AG04449 (cell line): ENCODE data around the gene ERV3-1.
"Not testable (repeated sequence)": the region's sequence is repeated elsewhere in the genome, so short reads cannot be mapped to it uniquely, and the experiment has no call there.

Experiments used
- CTCF ChIA-PET: fragments of 350-600 bp; formaldehyde crosslinking; extraction: SDS; loops from one replicate; lab custom pipeline; 2021; ENCODE audit warnings: antibody characterized with exemption; lab: Yijun Ruan, JAX
- POLR2A ChIA-PET: fragments of 400-600, 350-600 bp; formaldehyde crosslinking; extraction: SDS; loops from one replicate; lab custom pipeline; 2020; ENCODE audit warnings: antibody characterized with exemption, inconsistent platforms; lab: Yijun Ruan, JAX
- DNase-seq: peaks from one replicate; pipeline ENCODE4 v3.0.0-alpha.2; 2010; ENCODE audit warnings: low read depth, low spot score
- H3K4me3 ChIP-seq: 2 replicates; pipeline ENCODE4 v1.5.1; 2011; ENCODE audit warnings: low read depth, mild to moderate bottlenecking, control low read depth, low read length
- TF ChIP-seq, protein P1 (sequence below): IDR thresholded peaks from one replicate; pipeline ENCODE4 v1.5.1; 2011; ENCODE audit warnings: mild to moderate bottlenecking, moderate library complexity, low read length, control low read depth, inconsistent platforms; ENCODE audit not compliant: insufficient read depth; ENCODE audit errors: missing control alignments

ERV3-1 gene

GRCh38 chr7:65006094-65006992 is at the start of gene ERV3-1:
Gene ERV3-1, minus strand, starts transcription at chr7:65006687. Its CDS starts 13,661 bp downstream, at chr7:64993026.
- POLR2A ChIA-PET, result interaction anchor here (0.5 to 1.3 kb wide), 3 partner anchors 32 to 378 kb away, joined by 3 to 9 read pairs (median 9); no protein-coding TSS in a partner anchor
- CTCF ChIA-PET, result interaction anchor here (0.9 kb wide), 1 partner anchor 55 kb away, joined by 3 read pairs; no protein-coding TSS in a partner anchor
- peak within 1 kb of the TSS; percentile 77 for H3K4me3 ChIP-seq
- TF ChIP-seq, protein P1, sequence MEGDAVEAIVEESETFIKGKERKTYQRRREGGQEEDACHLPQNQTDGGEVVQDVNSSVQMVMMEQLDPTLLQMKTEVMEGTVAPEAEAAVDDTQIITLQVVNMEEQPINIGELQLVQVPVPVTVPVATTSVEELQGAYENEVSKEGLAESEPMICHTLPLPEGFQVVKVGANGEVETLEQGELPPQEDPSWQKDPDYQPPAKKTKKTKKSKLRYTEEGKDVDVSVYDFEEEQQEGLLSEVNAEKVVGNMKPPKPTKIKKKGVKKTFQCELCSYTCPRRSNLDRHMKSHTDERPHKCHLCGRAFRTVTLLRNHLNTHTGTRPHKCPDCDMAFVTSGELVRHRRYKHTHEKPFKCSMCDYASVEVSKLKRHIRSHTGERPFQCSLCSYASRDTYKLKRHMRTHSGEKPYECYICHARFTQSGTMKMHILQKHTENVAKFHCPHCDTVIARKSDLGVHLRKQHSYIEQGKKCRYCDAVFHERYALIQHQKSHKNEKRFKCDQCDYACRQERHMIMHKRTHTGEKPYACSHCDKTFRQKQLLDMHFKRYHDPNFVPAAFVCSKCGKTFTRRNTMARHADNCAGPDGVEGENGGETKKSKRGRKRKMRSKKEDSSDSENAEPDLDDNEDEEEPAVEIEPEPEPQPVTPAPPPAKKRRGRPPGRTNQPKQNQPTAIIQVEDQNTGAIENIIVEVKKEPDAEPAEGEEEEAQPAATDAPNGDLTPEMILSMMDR, result no peak
- peak; percentile 69 for DNase-seq

DNA sequence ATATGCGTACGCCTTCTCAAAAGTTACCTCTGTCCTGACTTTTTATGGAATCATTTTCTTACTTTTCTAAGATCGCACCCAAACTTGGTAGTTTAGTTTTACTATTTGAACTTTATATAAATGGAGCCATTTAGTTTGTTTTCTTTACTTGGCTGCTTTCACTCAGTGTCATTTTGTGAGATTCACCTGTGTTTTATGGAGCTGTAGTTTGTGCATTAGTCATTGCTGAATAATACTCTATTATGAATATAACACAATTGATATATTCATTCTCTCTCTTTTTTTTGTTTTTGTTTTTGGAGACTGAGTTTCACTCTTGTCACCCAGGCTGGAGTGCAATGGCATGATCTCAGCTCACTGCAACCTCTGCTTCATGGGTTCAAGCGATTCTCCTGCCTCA is 49.3 kb upstream of the ERV3-1 start:
- H3K4me3 ChIP-seq, CTCF ChIA-PET, POLR2A ChIA-PET, DNase-seq: not testable (repeated sequence)

DNA sequence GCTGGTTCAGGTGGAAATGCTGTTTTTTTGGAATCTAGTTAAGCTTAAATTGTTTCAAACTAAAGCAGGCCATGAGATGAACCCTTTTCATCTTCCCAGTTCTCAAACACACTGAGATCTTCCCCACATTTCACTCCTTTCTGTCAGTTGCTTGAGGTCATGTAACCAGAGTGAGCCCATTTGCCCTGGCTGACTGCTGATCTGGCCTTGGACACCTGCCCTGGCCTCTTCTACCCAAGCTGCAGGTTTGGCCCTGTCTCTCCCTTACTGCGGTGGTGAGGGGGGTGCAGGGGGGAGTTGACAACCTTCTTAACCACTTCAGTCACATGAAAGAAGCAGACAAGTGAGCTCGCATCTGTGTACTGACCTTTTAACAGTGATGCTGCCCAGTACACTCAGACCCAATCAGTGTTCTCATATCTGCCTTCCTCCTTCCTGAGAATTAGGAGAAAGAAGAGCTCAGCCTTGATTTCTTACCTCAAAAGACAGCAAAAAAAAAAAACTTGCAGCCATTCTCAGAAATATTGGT is 48.0 kb upstream of the ERV3-1 start:
- CTCF ChIA-PET, result not testable (repeated sequence)

DNA sequence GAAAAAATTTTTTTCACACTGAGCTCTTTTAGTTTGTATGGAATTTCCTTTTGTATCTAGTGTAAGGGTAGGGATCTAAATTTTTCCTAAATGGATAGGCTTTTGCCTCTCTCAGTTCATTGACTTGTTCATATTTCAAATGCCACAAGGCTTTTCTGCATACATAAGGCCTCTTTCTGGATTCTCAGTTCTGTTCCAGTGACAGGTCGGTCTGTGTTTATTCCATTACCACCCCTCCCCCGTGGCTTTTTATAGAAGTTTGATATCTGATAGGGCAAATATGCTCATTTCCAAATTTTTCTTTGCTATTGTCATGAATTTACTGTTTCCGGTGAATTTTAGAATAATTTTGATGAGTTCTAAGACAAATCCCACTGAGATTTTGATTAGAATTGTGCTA is 45.2 kb upstream of the ERV3-1 start:
- H3K4me3 ChIP-seq, DNase-seq, CTCF ChIA-PET, POLR2A ChIA-PET: not testable (repeated sequence)

More for the DNA sequence above, 48.0 kb upstream of the ERV3-1 start:
- DNase-seq, H3K4me3 ChIP-seq, POLR2A ChIA-PET: not testable (repeated sequence)

DNA sequence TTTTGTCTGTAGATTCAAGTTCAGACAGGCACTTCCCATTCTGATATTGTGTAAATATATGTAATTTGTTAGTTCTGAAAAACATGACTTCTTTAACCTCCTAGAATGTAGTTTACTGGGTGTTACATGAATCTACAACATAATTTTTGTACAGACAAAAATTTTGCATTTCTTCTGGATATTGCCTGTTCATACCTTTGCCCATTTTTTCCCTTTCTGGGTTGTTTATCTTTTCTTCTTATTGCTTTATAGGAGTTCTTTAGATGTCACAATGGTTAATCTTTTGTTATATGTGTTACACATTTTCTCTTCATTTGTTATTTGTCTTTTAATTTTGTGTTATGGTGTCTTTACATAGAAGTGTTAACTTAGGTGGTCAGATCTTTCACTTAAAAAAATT is 44.7 kb upstream of the ERV3-1 start:
- POLR2A ChIA-PET, H3K4me3 ChIP-seq, DNase-seq, CTCF ChIA-PET: not testable (repeated sequence)

- CTCF ChIA-PET, H3K4me3 ChIP-seq, DNase-seq, POLR2A ChIA-PET: not testable (repeated sequence)
Measured at GRCh38 chr7:65046329-65046728, 39.8 kb upstream of the ERV3-1 start.

DNA sequence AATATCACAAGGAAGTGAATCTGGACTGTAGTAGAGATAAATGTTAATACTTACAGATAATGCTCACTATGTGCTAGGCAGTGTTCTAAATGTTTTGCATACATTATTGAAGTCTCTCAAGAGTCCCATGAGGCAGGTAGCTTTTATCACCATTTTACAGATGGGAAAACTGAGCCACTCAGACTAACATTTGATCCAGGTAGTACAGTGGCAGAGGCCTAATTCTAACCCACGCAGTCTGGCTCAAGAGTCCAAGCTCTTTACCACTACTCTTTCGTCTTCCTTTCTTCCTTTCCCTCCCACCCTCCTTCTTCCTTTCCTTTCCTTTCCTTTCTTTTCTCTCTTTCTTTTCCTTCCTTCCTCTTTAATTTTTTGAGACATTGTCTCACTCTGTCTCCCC is 39.1 kb upstream of the ERV3-1 start:
- DNase-seq, H3K4me3 ChIP-seq, POLR2A ChIA-PET, CTCF ChIA-PET: not testable (repeated sequence)

DNA sequence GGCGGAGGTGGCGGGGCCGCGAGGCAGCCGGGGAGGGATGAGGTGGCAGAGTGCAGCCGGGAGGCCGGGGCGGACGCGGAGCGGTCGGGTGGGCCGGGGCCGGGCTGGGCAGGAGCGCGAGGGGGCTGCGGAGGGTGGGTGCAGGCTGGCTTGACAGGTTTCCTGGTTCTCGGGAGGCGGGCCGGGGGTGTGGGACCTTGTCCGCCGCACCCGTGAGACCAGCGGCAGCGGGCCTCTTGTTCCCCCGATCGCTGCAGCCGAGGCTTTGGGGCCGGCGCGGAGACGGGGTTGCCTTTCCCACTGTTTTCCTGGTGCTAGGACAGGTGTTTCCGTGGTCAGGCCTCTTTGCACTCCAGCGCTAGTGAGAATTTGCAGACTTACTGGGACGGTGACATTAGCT is 32.3 kb upstream of the ERV3-1 start:
- H3K4me3 ChIP-seq, result peak overlapping the region; percentile 70
- POLR2A ChIA-PET, result interaction anchor here (2.8 kb wide), 1 partner anchor 32 kb away, joined by 9 read pairs; the partner anchor contains the start of gene ERV3-1
- CTCF ChIA-PET, DNase-seq: not testable (repeated sequence)

- TF ChIP-seq, protein P1, result no peak
- ChIA-PET CTCF (no interaction called here), POLR2A (interaction anchor here (0.6 to 2.8 kb wide), 3 partner anchors 31 to 262 kb away, joined by 3 to 9 read pairs (median 4); partner anchors contain the start of gene ERV3-1)
- peak overlapping the region; percentile 70 for H3K4me3 ChIP-seq
- peak; percentile 19 for DNase-seq
Measured at GRCh38 chr7:65037740-65038688, 31.5 kb upstream of the ERV3-1 start.

GRCh38 chr7:65036526-65036925 is 30.0 kb upstream of the ERV3-1 start:
- CTCF ChIA-PET, DNase-seq, H3K4me3 ChIP-seq: not testable (repeated sequence)
- POLR2A ChIA-PET, result interaction anchor here (2.8 kb wide), 1 partner anchor 30 kb away, joined by 9 read pairs; the partner anchor contains the start of gene ERV3-1

- H3K4me3 ChIP-seq, DNase-seq, POLR2A ChIA-PET, CTCF ChIA-PET: not testable (repeated sequence)
Measured at GRCh38 chr7:65035469-65035868, 29.0 kb upstream of the ERV3-1 start.

DNA sequence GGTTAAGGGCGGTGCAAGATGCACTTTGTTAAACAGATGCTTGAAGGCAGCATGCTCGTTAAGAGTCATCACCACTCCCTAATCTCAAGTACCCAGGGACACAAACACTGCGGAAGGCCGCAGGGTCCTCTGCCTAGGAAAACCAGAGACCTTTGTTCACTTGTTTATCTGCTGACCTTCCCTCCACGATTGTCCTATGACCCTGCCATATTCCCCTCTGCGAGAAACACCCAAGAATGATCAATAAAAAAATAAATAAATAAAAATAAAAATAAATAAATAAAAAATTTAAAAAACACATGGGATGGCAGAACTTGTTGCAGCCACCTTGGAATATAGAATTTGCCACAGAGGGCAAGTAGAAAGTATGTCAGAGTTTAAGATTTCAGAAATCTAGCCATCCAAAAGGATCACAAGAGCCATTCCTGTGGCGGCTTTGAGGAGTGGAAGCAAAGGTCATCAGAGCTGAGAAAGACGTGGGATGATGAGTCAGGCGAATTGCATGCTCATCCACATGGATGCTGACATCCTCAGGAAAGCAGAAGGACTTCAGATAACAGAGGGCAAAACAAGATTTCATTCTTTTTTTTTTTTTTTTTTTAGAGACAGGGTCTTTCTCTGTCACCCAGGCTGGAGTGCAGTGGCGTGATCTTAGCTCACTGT is 27.8 kb upstream of the ERV3-1 start:
- POLR2A ChIA-PET, CTCF ChIA-PET, H3K4me3 ChIP-seq, DNase-seq: not testable (repeated sequence)

DNA sequence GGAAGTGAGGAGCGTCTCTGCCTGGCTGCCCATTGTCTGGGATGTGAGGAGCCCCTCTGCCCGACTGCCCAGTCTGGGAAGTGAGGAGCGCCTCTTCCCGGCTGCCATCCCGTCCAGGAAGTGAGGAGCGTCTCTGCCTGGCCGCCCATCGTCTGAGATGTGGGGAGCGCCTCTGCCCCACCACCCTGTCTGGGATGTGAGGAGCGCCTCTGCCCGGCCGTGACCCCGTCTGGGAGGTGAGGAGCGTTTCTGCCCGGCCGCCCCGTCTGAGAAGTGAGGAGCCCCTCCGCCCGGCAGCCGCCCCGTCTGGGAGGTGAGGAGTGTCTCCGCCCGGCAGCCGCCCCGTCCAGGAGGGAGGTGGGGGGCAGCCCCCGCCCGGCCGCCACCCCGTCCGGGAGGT is 26.9 kb upstream of the ERV3-1 start:
- DNase-seq, H3K4me3 ChIP-seq, CTCF ChIA-PET, POLR2A ChIA-PET: not testable (repeated sequence)
